Measurements from ENCODE around the gene KCNK2. TPM values are rescaled to one million over a fixed set of nuclear protein-coding genes. Genes with fewer than 3 reads are reported as not detected.

KCNK2 gene
- total RNA-seq, 1 donor from 2014 or later, result not detected

DNA sequence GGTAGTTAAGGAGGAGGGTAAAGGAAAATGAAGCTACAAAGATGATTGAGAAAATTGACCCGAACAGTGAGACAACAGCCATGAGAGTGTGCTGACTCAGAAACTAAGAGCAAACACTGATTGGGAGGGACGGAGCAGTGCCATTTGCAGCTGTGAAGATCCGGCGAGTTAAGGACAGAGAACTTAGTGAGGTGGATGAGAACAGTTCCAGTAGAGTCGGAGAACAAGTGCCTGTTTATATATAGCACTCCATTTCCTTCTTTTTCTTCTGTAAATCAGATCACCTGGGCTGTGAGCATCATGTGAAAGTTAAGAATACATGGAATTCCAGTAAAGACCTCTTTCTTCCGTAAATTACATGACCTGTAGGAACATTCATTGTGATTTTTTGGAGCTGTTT is 145.7 kb downstream of the KCNK2 start:
- no peak for DNase-seq (ENCODE audit: low read depth)
- H3K36me3 ChIP-seq (ENCODE audit: control insufficient read depth, insufficient read depth, low read length), result no peaks in the 10 kb centered on the region
- H3K4me3 ChIP-seq (ENCODE audit: low read depth, low read length), result no peak overlapping the region
- no peak for TF ChIP-seq CTCF (IDR thresholded peaks at IDR 0.05; ENCODE audit: insufficient read depth, low read length, poor library complexity, severe bottlenecking)
- no peaks in the 10 kb centered on the region for H3K27me3 ChIP-seq (ENCODE audit: control insufficient read depth, insufficient read depth, low read length)

DNA sequence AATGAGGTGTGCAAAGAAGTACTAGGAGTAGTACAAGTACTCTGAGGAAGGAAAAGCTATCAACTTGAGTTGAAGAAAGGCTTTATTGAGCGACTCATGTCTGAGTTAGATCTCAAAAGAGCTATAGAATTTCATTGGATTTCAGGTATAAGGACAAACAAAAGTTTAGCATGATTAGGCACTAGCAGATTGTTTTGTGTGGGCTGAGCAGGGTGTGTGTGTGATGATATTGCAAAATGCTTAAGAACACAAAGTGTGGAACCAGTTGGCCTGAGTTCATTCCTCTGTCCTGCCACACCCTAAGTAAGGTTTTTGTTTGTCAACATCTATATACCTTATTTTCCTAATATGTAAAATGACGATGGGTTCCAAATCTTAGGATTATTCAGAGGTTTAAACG is 158.9 kb downstream of the KCNK2 start:
- no peak for DNase-seq (ENCODE audit: low read depth)
- no peaks in the 10 kb centered on the region for H3K27me3 ChIP-seq (ENCODE audit: control insufficient read depth, insufficient read depth, low read length)
- TF ChIP-seq CTCF (IDR thresholded peaks at IDR 0.05; ENCODE audit: insufficient read depth, low read length, poor library complexity, severe bottlenecking), result no peak
- no peak overlapping the region for H3K4me3 ChIP-seq (ENCODE audit: low read depth, low read length)
- H3K36me3 ChIP-seq (ENCODE audit: control insufficient read depth, insufficient read depth, low read length), result no peaks in the 10 kb centered on the region

GRCh38 chr1:215243345-215244054 is 161.0 kb downstream of the KCNK2 start:
- no peaks in the 10 kb centered on the region for H3K36me3 ChIP-seq (ENCODE audit: control insufficient read depth, insufficient read depth, low read length)
- no peak for TF ChIP-seq CTCF (IDR thresholded peaks at IDR 0.05; ENCODE audit: insufficient read depth, low read length, poor library complexity, severe bottlenecking)
- H3K27me3 ChIP-seq (ENCODE audit: control insufficient read depth, insufficient read depth, low read length), result no peaks in the 10 kb centered on the region
- no peak for DNase-seq (ENCODE audit: low read depth)
- no peak overlapping the region for H3K4me3 ChIP-seq (ENCODE audit: low read depth, low read length)

GRCh38 chr1:215250913-215251312 is 168.4 kb downstream of the KCNK2 start:
- no peak for TF ChIP-seq CTCF (IDR thresholded peaks at IDR 0.05; ENCODE audit: insufficient read depth, low read length, poor library complexity, severe bottlenecking)
- DNase-seq (ENCODE audit: low read depth), result no peak
- no peak overlapping the region for H3K4me3 ChIP-seq (ENCODE audit: low read depth, low read length)
- H3K36me3 ChIP-seq (ENCODE audit: control insufficient read depth, insufficient read depth, low read length), result no peaks in the 10 kb centered on the region
- H3K27me3 ChIP-seq (ENCODE audit: control insufficient read depth, insufficient read depth, low read length), result no peaks in the 10 kb centered on the region

GRCh38 chr1:215251428-215251827 is 168.9 kb downstream of the KCNK2 start:
- TF ChIP-seq CTCF (IDR thresholded peaks at IDR 0.05; ENCODE audit: insufficient read depth, low read length, poor library complexity, severe bottlenecking), result no peak
- Histone ChIP-seq H3K27me3 (ENCODE audit: control insufficient read depth, insufficient read depth, low read length) (no peaks in the 10 kb centered on the region), H3K4me3 (ENCODE audit: low read depth, low read length) (no peak overlapping the region), H3K36me3 (ENCODE audit: control insufficient read depth, insufficient read depth, low read length) (no peaks in the 10 kb centered on the region)
- DNase-seq (ENCODE audit: low read depth), result no peak

- Histone ChIP-seq H3K4me3 (ENCODE audit: low read depth, low read length) (no peak overlapping the region), H3K36me3 (ENCODE audit: control insufficient read depth, insufficient read depth, low read length) (no peaks in the 10 kb centered on the region), H3K27me3 (ENCODE audit: control insufficient read depth, insufficient read depth, low read length) (no peaks in the 10 kb centered on the region)
- no peak for TF ChIP-seq CTCF (IDR thresholded peaks at IDR 0.05; ENCODE audit: insufficient read depth, low read length, poor library complexity, severe bottlenecking)
- no peak for DNase-seq (ENCODE audit: low read depth)
Observed at GRCh38 chr1:215252164-215252563, 169.6 kb downstream of the KCNK2 start.

Data from kidney epithelial cell (primary cell).